IMR-90 (cell line): ENCODE data around the gene NACC1. TPM values are rescaled to one million over a fixed set of nuclear protein-coding genes. Genes with fewer than 3 reads are reported as not detected.

Source experiments
- ATAC-seq: fragments of 200-7000 bp; cut with Tn5 transposase; 2 replicates; pipeline ENCODE4 v1.9.1; 2020; ENCODE audit warnings: low read depth, mild to moderate bottlenecking, moderate library complexity
- BruUV-seq: library from RNA; stranded (reverse); fragments of 400-500 nt; replicated peaks from 2 replicates; lab custom pipeline; 2021; lab: Mats Ljungman, UMichigan
- CTCF ChIA-PET: fragments of 300-600 bp; formaldehyde crosslinking; extraction: SDS; loops from one replicate; lab custom pipeline; 2021; ENCODE audit warnings: antibody characterized with exemption; lab: Yijun Ruan, JAX
- POLR2A ChIA-PET: fragments of 300-600 bp; sonication (Branson Sonifier 250); formaldehyde crosslinking; loops from one replicate; lab custom pipeline; 2022; ENCODE audit warnings: antibody characterized with exemption; ENCODE audit not compliant: unreplicated experiment; lab: Charles Lee
- DNase-seq: peaks from one replicate; pipeline ENCODE4 v3.0.0; 2013
- H2AFZ ChIP-seq: replicated peaks from 2 replicates; pipeline ENCODE3; 2013; ENCODE audit warnings: low read length, mild to moderate bottlenecking; ENCODE audit not compliant: poor library complexity
- H2AK5ac ChIP-seq: 2 replicates; pipeline ENCODE4 v1.6.1; 2013; ENCODE audit warnings: low read depth, low read length, inconsistent platforms
- H2AK9ac ChIP-seq: replicated peaks from 2 replicates; pipeline ENCODE3; 2013; ENCODE audit warnings: mild to moderate bottlenecking, low read depth, low read length, moderate library complexity; ENCODE audit not compliant: poor library complexity
- H2BK120ac ChIP-seq: 2 replicates; pipeline ENCODE4 v1.6.1; 2013; ENCODE audit warnings: low read depth, low read length, inconsistent platforms
- H2BK15ac ChIP-seq: 3 replicates; pipeline ENCODE4 v1.6.1; 2013; ENCODE audit warnings: low read depth, low read length, inconsistent platforms
- H2BK20ac ChIP-seq: 2 replicates; pipeline ENCODE4 v1.6.1; 2013; ENCODE audit warnings: low read depth, mild to moderate bottlenecking, inconsistent platforms, low read length, moderate library complexity
- H2BK5ac ChIP-seq: 2 replicates; pipeline ENCODE4 v1.6.1; 2013; ENCODE audit warnings: mild to moderate bottlenecking, low read depth, low read length, inconsistent platforms; ENCODE audit not compliant: poor library complexity, severe bottlenecking
- H3K14ac ChIP-seq: replicated peaks from 2 replicates; pipeline ENCODE4 v1.6.1; 2013; ENCODE audit warnings: low read depth, low read length, inconsistent platforms
- H3K18ac ChIP-seq: 2 replicates; pipeline ENCODE4 v1.6.1; 2013; ENCODE audit warnings: low read depth, low read length, control low read depth
- H3K23ac ChIP-seq: 2 replicates; pipeline ENCODE4 v1.6.1; 2013; ENCODE audit warnings: low read depth, low read length, inconsistent platforms
- H3K27ac ChIP-seq: 2 replicates; pipeline ENCODE4 v1.5.1; 2013; ENCODE audit warnings: mild to moderate bottlenecking, control low read depth, low read length; ENCODE audit not compliant: insufficient read depth
- H3K27me3 ChIP-seq: 2 replicates; pipeline ENCODE4 v1.6.1; 2013; ENCODE audit warnings: low read length; ENCODE audit not compliant: control insufficient read depth, insufficient read depth
- H3K36me3 ChIP-seq: 2 replicates; pipeline ENCODE4 v1.6.1; 2013; ENCODE audit warnings: low read length, mixed read lengths; ENCODE audit not compliant: control insufficient read depth, insufficient read depth
- H3K4ac ChIP-seq: 2 replicates; pipeline ENCODE4 v1.6.1; 2013; ENCODE audit warnings: low read depth, low read length, inconsistent platforms
- H3K4me1 ChIP-seq: 2 replicates; pipeline ENCODE4 v1.6.1; 2013; ENCODE audit warnings: low read length, mixed read lengths; ENCODE audit not compliant: control insufficient read depth, insufficient read depth
- H3K4me2 ChIP-seq: 2 replicates; pipeline ENCODE4 v1.6.1; 2013; ENCODE audit warnings: low read depth, mild to moderate bottlenecking, control low read depth, low read length, moderate library complexity
- H3K4me3 ChIP-seq: 2 replicates; pipeline ENCODE4 v1.5.1; 2013; ENCODE audit warnings: low read depth, mild to moderate bottlenecking, control low read depth, low read length, moderate library complexity; ENCODE audit not compliant: insufficient read depth
- H3K56ac ChIP-seq: 2 replicates; pipeline ENCODE4 v1.6.1; 2013; ENCODE audit warnings: low read length, inconsistent platforms; ENCODE audit not compliant: insufficient read depth; ENCODE audit errors: extremely low read depth
- H3K79me1 ChIP-seq, 2 experiments: 2 replicates each; pipeline ENCODE4 v1.6.1; 2013; ENCODE audit warnings: low read length in 2 of 2, inconsistent platforms in 1 of 2, low read depth in 1 of 2
- H3K9ac ChIP-seq: 2 replicates; pipeline ENCODE4 v1.6.1; 2013; ENCODE audit warnings: low read depth, low read length, control low read depth
- H3K9me1 ChIP-seq: 2 replicates; pipeline ENCODE4 v1.6.1; 2013; ENCODE audit warnings: low read length, inconsistent platforms; ENCODE audit not compliant: insufficient read depth
- H3K9me3 ChIP-seq: 2 replicates; pipeline ENCODE4 v1.6.1; 2013; ENCODE audit warnings: low read length; ENCODE audit not compliant: control insufficient read depth, insufficient read depth
- H4K20me1 ChIP-seq: 2 replicates; pipeline ENCODE4 v1.6.1; 2013; ENCODE audit warnings: low read length, inconsistent platforms; ENCODE audit not compliant: insufficient read depth
- H4K5ac ChIP-seq: 2 replicates; pipeline ENCODE4 v1.6.1; 2013; ENCODE audit warnings: mild to moderate bottlenecking, low read depth, low read length, control low read depth
- H4K8ac ChIP-seq, 2 experiments: 2 replicates each; pipeline ENCODE4 v1.6.1; 2013; ENCODE audit warnings: low read depth in 2 of 2, low read length in 2 of 2, control low read depth in 1 of 2, inconsistent platforms in 1 of 2
- H4K91ac ChIP-seq: 2 replicates; pipeline ENCODE4 v1.6.1; 2013; ENCODE audit warnings: low read depth, low read length, inconsistent platforms; ENCODE audit not compliant: insufficient read depth
- BHLHE40 ChIP-seq: fragments of 150-350 bp; IDR thresholded peaks from 2 replicates; pipeline ENCODE4 v1.6.1; 2016; ENCODE audit warnings: mild to moderate bottlenecking, low read depth, low read length
- CEBPB ChIP-seq: IDR thresholded peaks from 2 replicates; pipeline ENCODE4 v1.6.1; 2012; ENCODE audit warnings: low read depth, low read length, improper control_type of control experiment
- CHD1 ChIP-seq: IDR thresholded peaks from 2 replicates; pipeline ENCODE4 v1.6.1; 2012; ENCODE audit warnings: low read depth, low read length, improper control_type of control experiment
- MAFK ChIP-seq: IDR thresholded peaks from 2 replicates; pipeline ENCODE4 v1.6.1; 2012; ENCODE audit warnings: low read depth, low read length, improper control_type of control experiment
- MAZ ChIP-seq: IDR thresholded peaks from 2 replicates; pipeline ENCODE4 v1.6.1; 2012; ENCODE audit warnings: low read depth, mild to moderate bottlenecking, low read length, improper control_type of control experiment, moderate library complexity, borderline replicate concordance
- RAD21 ChIP-seq: IDR thresholded peaks from 2 replicates; pipeline ENCODE4 v1.6.1; 2012; ENCODE audit warnings: low read length, improper control_type of control experiment
- SMC3 ChIP-seq: fragments of 150-350 bp; IDR thresholded peaks from 2 replicates; pipeline ENCODE4 v1.6.1; 2016; ENCODE audit warnings: low read depth, mild to moderate bottlenecking, antibody characterized with exemption, low read length, moderate library complexity
- WGBS, 2 experiments: methylation state at CpG; one replicate each; pipeline versions ENCODE4 v1.1.5 to v1.1.7; 2013; ENCODE audit warnings: missing lambda C conversion rate in 2 of 2; ENCODE audit not compliant: insufficient read length in 1 of 2; ENCODE audit errors: extremely low coverage in 2 of 2; 5-methylcytosine and 5-hydroxymethylcytosine counted together
- dilution Hi-C: fragments of 300-500 bp; cut with HindIII; formaldehyde crosslinking; loops from one replicate; pipeline ENCODE4 v1.14.3; 2018; ENCODE audit warnings: low sequenced_read_pairs; ENCODE audit not compliant: unreplicated experiment
- in situ Hi-C: fragments of 300-500 bp; cut with MboI; formaldehyde crosslinking; loops from 3 replicates; pipeline ENCODE4 v1.14.3; 2019; ENCODE audit warnings: low sequenced_read_pairs, inconsistent platforms, mixed read lengths
- intact Hi-C: fragments of 100-400 bp; cut with micrococcal nuclease; formaldehyde crosslinking; loops from 2 replicates; pipeline ENCODE4 v1.10.0; 2022
- polyA plus RNA-seq, 3 experiments: library from polyadenylated mRNA; depleted of rRNA; stranded (reverse); fragments of >200 nt; gene quantifications; 2 replicates each; pipeline ENCODE4 v1.2.3, GENCODE V29; 2012; ENCODE audit warnings: low replicate concordance in 1 of 3
- total RNA-seq: library from RNA; depleted of rRNA; stranded (reverse); fragments of >200 nt; gene quantifications from 2 replicates; pipeline ENCODE4 v1.2.3, GENCODE V29; 2012
- TF ChIP-seq, protein P1 (sequence below): conservative IDR thresholded peaks from 2 replicates; pipeline ENCODE4 v1.5.1; 2012; ENCODE audit warnings: mild to moderate bottlenecking, low read depth, low read length, improper control_type of control experiment

The NACC1 gene
- total and polyA plus RNA-seq, 2 of the 4 experiments (the other 2 are of a cell fraction) = 42.5 to 181 TPM

DNA sequence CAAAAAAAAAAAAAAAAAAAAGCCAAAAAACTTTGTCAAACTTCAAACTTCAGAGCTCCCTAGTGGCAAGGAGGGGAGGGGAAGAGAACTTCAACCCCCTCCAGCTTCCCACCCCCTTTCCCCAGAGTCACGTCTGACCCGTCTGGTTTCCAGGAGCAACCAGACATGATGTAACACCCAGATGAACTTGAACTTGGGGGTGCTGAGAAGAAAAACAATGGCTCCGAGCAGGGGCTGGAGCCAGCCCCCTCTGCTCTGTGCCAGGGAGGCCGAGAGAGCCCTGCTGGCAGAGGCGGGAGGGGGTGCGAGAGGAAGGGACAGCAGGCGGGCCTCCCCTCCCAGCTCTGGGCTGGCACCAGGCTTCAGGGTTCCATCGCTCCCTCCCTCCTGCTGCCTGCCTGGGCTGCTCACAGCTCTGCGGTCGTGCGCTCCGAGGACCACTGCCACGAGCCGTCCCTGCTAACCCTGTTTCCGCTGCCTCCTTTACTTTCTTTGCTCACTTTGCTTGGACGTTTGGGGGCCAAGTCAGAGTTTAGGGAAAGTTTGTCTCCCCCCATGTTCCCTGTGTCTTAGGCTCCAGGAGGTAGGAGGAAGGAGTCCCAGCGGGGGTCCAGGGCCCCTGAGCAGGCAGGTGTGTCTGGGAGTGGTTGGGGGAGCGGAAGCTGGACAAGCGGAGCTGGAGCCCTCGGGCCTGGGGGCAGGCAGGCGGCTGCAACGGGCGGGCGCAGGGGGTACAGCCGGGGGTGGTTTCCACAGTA, 26.5 kb upstream of the NACC1 start:
- dilution Hi-C loops = no loop called here
- Histone ChIP-seq H3K4ac (peak overlapping the region; percentile 20; the same call in 1 of the 2 replicates), H3K27ac (peak overlapping the region; percentile 46; the same call in 1 of the 2 replicates), H3K4me2 (no peak overlapping the region), H4K91ac (peak overlapping the region; percentile 35; the same call in 1 of the 2 replicates), H3K36me3 (peaks cover 33% of the 10 kb centered on the region), H4K8ac (0 out of 4 replicates have a peak overlapping the region, but pooled peaks of 1 of the 2 experiments have one; percentile 44), H4K5ac (no peak overlapping the region), H2AK9ac (peak overlapping the region; percentile 91), H3K4me3 (no peak overlapping the region), H3K9ac (peak overlapping the region; percentile 42; the same call in 1 of the 2 replicates), H4K20me1 (peaks cover 15% of the 10 kb centered on the region; the same call in 1 of the 2 replicates), H3K4me1 (peaks cover 9% of the 10 kb centered on the region; the same call in 1 of the 2 replicates), H2AFZ (no peak overlapping the region), H3K14ac (no peak overlapping the region), H2AK5ac (peak overlapping the region; percentile 82), H3K56ac (no peak overlapping the region), H3K23ac (no peak overlapping the region), H3K9me1 (no peaks in the 10 kb centered on the region), H3K27me3 (no peaks in the 10 kb centered on the region), H2BK5ac (no peak overlapping the region), H2BK15ac (no peak overlapping the region; the same call in 2 of the 3 replicates), H2BK120ac (no peak overlapping the region), H3K18ac (no peak overlapping the region; the same call in 1 of the 2 replicates), H2BK20ac (no peak overlapping the region), H3K9me3 (no peaks in the 10 kb centered on the region), H3K79me1 (0 out of 4 replicates have a peak, but pooled peaks cover 0 to 4% of the 10 kb centered on the region in 2 experiments)
- no peak for TF ChIP-seq CHD1
- TF ChIP-seq BHLHE40 = no peak
- no peak for TF ChIP-seq SMC3
- peak; percentile 65 for TF ChIP-seq CEBPB
- TF ChIP-seq, protein P1, sequence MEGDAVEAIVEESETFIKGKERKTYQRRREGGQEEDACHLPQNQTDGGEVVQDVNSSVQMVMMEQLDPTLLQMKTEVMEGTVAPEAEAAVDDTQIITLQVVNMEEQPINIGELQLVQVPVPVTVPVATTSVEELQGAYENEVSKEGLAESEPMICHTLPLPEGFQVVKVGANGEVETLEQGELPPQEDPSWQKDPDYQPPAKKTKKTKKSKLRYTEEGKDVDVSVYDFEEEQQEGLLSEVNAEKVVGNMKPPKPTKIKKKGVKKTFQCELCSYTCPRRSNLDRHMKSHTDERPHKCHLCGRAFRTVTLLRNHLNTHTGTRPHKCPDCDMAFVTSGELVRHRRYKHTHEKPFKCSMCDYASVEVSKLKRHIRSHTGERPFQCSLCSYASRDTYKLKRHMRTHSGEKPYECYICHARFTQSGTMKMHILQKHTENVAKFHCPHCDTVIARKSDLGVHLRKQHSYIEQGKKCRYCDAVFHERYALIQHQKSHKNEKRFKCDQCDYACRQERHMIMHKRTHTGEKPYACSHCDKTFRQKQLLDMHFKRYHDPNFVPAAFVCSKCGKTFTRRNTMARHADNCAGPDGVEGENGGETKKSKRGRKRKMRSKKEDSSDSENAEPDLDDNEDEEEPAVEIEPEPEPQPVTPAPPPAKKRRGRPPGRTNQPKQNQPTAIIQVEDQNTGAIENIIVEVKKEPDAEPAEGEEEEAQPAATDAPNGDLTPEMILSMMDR = peak; percentile 23; the same call in 1 of the 2 replicates
- no peak for TF ChIP-seq RAD21
- peak; percentile 74; the same call in 1 of the 2 replicates for TF ChIP-seq MAZ
- TF ChIP-seq MAFK = no peak
- CTCF ChIA-PET = interaction anchor here (1.5 to 1.6 kb wide), 2 partner anchors 31 to 114 kb away, joined by 3 to 6 read pairs; no protein-coding TSS in a partner anchor
- WGBS, 2 experiments = 73% methylated on average over 6 of the region's 25 CpGs; no CpG with 5 or more reads in 1 of the 2 experiments
- ATAC-seq (peak; percentile 9), DNase-seq (peak; percentile 75)
- BruUV-seq = no TSS peak
- in situ Hi-C loops = loop anchor here (5.0 kb wide), 1 partner anchor 109 kb away; no protein-coding TSS in a partner anchor
- intact Hi-C loops = no loop called here
- POLR2A ChIA-PET = interaction anchor here (0.7 kb wide), 2 partner anchors 58 to 62 kb away, joined by 7 read pairs; no protein-coding TSS in a partner anchor
